Measurements from ENCODE around the gene GNB5. TPM values are rescaled to one million over a fixed set of nuclear protein-coding genes. Genes with fewer than 3 reads are reported as not detected.

Gene GNB5
- total and polyA plus RNA-seq, 8 donors = 12.2 to 28.2 (median 15.8) TPM

- H3K4me1 ChIP-seq = no peaks in the 10 kb centered on the region
- peaks cover 4 to 85% (median 29%) of the 10 kb centered on the region in 3 donors for H3K36me3 ChIP-seq
- no peak for TF ChIP-seq CTCF (IDR thresholded peaks at IDR 0.05)
- no peaks in the 10 kb centered on the region for H3K9me3 ChIP-seq
- DNase-seq (no peak), FAIRE-seq (no peak), ATAC-seq (no peak)
- no peak overlapping the region for H3K4me3 ChIP-seq
- H3K27me3 ChIP-seq = no peaks in the 10 kb centered on the region
- 58 to 77% methylated on average over 3 of the region's 3 CpGs for WGBS, 2 donors
- no peak overlapping the region for H3K27ac ChIP-seq
- intact Hi-C loops (cut with DNase I) = no loop called here
Observed at GRCh38 chr15:52213206-52213605, 22.0 kb upstream of the GNB5 start.

DNA sequence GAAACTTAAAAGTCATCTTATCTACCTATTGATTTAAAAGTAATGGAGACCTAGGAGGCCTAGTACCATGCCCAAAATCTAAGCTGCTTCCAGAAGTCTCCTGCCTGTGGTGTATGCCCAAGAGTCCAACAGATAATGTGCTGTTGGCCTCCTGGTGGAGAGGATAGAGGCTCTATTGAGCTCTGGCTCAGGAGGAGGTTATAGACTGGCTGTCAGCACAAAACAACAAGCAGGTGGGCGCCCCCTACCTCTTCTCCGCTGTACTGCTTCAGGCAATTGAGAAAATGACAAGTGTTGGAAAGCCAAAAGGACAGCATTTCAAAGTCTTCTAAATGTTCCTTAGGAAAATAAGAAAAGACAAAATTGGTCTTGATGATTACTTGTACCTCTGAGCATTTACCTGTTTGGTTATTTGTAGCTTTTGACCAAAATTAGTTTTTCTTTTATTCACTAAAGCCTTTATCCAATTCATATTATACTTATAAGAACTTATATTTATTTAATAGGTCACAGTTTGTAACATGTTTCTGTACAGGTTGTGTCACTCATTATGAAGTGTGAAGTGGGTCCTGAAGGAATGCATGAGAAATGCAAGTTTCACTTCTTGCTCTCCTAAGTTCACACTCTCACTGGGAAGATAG is 17.2 kb upstream of the GNB5 start:
- Histone ChIP-seq H3K27ac (no peak overlapping the region), H3K9me3 (no peaks in the 10 kb centered on the region), H3K4me3 (no peak overlapping the region), H3K36me3 (peaks cover 4 to 86% (median 33%) of the 10 kb centered on the region in 3 donors), H3K27me3 (no peaks in the 10 kb centered on the region), H3K4me1 (no peaks in the 10 kb centered on the region)
- peak in 3 of 6 donors; percentile 63 to 84 (median 74) for DNase-seq
- WGBS, 2 donors = 38 to 40% methylated on average over 2 of the region's 2 CpGs
- no peak for FAIRE-seq
- intact Hi-C loops (cut with DNase I) = no loop called here
- peak; percentile 73 to 94 (median 88) for ATAC-seq
- TF ChIP-seq CTCF (IDR thresholded peaks at IDR 0.05) = peak; percentile 42 to 75 (median 70)

DNA sequence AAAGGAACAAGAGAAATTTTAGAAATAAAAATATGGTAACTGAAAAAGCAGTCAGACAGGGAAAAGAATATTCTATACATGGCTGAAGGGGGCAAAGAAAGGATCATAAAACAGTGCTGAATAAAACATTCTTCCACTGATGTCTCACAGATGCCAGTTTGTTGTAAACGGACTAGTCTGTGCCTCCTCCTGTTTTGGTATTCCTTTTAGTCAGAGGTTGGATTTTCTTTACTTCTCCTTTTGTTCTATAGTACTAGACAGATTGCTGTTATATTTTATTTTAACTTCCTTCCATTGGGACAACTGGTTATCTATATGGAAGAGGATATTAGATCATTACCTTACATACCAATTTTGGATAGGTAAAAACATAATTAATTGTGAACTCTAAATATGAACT is 16.0 kb upstream of the GNB5 start:
- TF ChIP-seq CTCF (IDR thresholded peaks at IDR 0.05) = no peak
- H3K4me3 ChIP-seq = no peak overlapping the region
- ATAC-seq = no peak
- no peak for FAIRE-seq
- WGBS, 2 donors = 62 to 76% methylated on average over 1 of the region's 1 CpG
- H3K36me3 ChIP-seq = peaks cover 0 to 79% (median 25%) of the 10 kb centered on the region in 3 donors
- no peaks in the 10 kb centered on the region for H3K27me3 ChIP-seq
- no peaks in the 10 kb centered on the region for H3K9me3 ChIP-seq
- DNase-seq = no peak
- H3K4me1 ChIP-seq = no peaks in the 10 kb centered on the region
- no peak overlapping the region for H3K27ac ChIP-seq
- intact Hi-C loops (cut with DNase I) = no loop called here

DNA sequence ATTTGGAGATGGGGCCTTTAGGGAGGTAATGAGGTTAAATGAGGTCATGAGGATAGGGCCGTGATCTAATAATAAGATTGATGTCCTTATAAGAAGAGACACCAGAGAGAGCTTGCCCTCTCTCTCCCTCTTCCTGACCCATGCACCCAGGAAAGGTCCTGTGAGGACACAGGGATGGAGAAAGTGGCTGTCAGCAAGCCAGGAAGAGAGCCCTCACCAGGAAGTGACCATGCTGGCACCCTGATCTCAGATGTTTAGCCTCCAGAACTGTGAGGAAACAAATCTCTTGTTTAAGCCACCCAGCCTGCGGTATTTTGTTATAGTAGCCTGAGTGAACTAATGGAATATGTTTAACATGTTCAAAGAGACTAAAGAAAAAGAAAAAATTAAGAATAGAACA is 15.3 kb upstream of the GNB5 start:
- FAIRE-seq = no peak
- no peak for DNase-seq
- WGBS, 2 donors = 62 to 73% methylated on average over 2 of the region's 2 CpGs
- H3K9me3 ChIP-seq = no peaks in the 10 kb centered on the region
- H3K27me3 ChIP-seq = no peaks in the 10 kb centered on the region
- H3K4me3 ChIP-seq = no peak overlapping the region
- no peaks in the 10 kb centered on the region for H3K4me1 ChIP-seq
- ATAC-seq = peak in 1 of 4 donors; percentile 18
- peaks cover 0 to 72% (median 24%) of the 10 kb centered on the region in 3 donors for H3K36me3 ChIP-seq
- intact Hi-C loops (cut with DNase I) = no loop called here
- H3K27ac ChIP-seq = no peak overlapping the region
- TF ChIP-seq CTCF (IDR thresholded peaks at IDR 0.05) = no peak

- TF ChIP-seq CTCF (IDR thresholded peaks at IDR 0.05) = no peak
- Histone ChIP-seq H3K27me3 (no peaks in the 10 kb centered on the region), H3K27ac (no peak overlapping the region), H3K36me3 (peaks cover 0 to 61% (median 21%) of the 10 kb centered on the region in 3 donors), H3K4me1 (no peaks in the 10 kb centered on the region), H3K9me3 (no peaks in the 10 kb centered on the region), H3K4me3 (no peak overlapping the region)
- no peak for DNase-seq
- intact Hi-C loops (cut with DNase I) = no loop called here
- WGBS, 2 donors = 95% methylated on average over 20 of the region's 20 CpGs
- no peak for FAIRE-seq
- ATAC-seq = no peak
Observed at GRCh38 chr15:52204657-52205056, 13.5 kb upstream of the GNB5 start.

Measured in pancreas (tissue), 10 donors.